NCI-H748 (cell line): ENCODE results near the gene APCDD1.
"Not testable (repeated sequence)": the region's sequence is repeated elsewhere in the genome, so short reads cannot be mapped to it uniquely, and the experiment has no call there.

Experiments used
- DNase-seq: peaks from one replicate; lab custom pipeline; 2025; ENCODE audit not compliant: unreplicated experiment; lab: John Stamatoyannopoulos, UW

APCDD1 gene

GRCh38 chr18:10487154-10487553, 32.7 kb downstream of the APCDD1 start:
- no peak for DNase-seq

GRCh38 chr18:10488017-10488416, 33.6 kb downstream of the APCDD1 start:
- DNase-seq: no peak

DNA sequence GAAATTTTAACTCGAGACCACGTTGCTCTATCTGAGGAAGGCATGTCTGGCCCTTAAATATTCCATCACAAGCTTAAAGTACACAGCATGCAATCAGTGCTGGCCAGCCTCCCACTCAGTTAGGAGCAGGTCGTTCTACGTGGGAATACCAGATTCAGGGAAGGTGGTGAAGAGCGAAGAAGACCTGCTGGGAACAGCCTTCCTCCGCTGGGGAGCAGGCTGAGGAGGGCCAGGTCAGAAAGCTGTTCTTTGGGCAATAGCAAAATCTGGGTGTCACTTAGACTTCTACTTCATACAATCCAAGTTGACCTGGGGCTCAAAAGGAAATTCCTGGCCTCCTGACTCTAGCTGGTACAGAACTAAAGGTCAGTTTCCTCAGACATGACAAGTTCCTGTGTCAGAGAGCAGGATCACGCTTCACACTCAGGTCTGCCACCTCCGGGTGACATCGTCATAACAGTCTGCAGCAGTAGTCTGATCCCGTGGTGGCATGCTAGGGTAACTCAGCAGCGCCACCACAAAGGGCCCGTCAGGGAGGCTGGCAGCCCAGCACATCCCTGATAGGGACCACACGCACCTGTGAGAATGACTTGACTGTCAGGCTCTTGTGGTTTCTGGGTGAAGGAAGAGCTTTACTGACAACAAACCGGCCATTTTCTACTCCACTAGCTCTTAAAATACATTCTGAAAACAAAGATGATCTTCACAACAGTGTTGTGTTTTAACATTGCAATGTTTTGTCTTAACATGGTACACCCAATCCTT, 36.1 kb downstream of the APCDD1 start:
- DNase-seq: peak; percentile 50

DNA sequence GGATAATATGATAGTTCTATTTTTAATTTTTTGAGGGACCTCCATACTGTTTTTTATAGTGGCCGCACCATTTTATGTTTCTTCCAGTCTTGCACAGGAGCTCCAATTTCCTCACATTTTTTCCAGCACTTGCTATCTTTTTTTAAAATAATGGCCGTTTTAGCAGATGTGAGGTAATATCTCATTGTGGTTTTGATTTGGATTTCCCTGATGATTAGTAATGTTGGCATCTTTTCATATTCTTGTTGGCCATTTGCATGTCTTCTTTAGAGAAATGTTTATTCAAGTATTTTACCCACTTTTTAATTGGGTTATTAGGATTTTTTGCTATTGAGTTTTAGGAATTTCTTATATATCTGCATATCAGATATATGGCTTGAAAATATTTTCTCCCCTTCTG, 41.5 kb downstream of the APCDD1 start:
- DNase-seq: no peak

GRCh38 chr18:10497206-10497749, 42.8 kb downstream of the APCDD1 start:
- no peak for DNase-seq

DNA sequence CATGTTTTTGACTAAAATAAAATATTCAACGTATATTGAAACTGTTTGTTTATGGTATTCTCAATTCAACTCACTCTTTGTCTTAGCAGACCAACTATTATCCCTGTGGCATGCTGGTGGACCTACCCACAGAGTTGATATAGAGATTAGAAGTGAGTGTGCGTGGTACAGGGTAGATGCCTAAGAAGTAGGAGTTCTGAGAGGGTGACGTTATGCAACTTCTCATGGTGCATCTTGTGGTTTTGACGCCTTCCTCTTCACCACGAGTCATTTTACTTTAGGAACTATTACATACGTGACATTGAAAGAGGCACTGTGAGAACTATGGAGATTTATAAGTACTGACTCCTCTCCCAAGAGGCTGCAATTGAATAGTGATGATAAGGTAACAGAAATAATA, 44.8 kb downstream of the APCDD1 start:
- no peak for DNase-seq

GRCh38 chr18:10500038-10500437, 45.6 kb downstream of the APCDD1 start:
- DNase-seq: no peak

- DNase-seq: no peak
Measured at GRCh38 chr18:10504723-10505122, 50.3 kb downstream of the APCDD1 start.

- not testable (repeated sequence) for DNase-seq
Measured at GRCh38 chr18:10505892-10506291, 51.5 kb downstream of the APCDD1 start.

DNA sequence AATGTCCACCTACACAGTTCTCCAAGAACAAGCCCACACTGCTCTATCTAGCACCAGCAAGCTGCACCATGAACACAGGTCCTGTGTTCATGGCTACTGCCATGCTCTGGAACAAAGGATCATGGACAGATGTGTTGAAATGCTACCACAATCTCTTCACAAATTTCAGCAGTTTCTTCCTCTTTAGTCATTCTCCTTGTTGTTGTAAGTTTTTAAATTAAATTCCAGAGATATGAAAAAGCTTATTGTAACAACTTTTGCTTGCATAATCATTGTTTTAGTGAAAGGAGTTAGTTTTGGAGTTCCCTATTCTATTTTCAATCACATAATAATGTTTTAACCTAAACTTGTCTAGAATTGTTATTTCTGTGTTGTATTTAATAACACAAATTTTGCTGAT, 54.2 kb downstream of the APCDD1 start:
- DNase-seq: no peak

DNA sequence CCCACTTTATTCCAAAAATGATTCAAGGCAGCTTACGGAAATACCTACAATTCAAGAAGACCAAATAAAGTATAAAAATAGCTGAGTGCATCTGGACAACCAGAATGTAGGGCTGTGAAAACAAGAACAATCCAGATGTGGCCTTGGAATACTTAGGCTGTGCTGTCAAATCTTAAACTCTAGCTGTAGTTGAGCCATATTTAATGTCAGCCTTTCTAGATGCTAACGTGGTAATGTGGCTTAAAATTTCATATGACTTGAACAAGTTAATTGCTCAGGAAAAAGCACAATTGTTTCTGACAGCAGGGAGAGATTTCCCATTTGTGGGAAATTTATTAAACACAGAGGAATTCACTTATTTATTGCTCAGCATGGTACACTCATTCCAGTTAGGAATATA, 56.8 kb downstream of the APCDD1 start:
- no peak for DNase-seq

- DNase-seq: no peak
Measured at GRCh38 chr18:10514082-10514481, 59.6 kb downstream of the APCDD1 start.

DNA sequence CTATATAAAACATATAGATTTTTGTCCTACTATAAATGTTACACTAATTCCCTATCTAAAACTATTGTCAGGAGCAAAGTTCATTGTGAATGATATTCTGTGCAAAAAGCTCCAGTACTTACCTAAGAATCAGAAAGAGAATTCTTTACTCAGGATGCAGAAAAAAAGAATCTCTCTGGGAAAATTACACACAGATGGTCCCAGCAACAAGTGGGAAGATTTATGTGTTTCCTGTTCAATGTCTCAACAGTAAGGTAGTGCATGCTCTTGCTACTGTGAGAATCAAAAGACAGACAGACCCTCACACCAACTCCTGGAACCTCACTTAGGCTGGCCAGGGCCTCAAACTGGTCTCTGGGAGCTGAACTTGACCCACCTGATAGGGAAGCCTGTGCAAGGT, 60.2 kb downstream of the APCDD1 start:
- DNase-seq: no peak

DNA sequence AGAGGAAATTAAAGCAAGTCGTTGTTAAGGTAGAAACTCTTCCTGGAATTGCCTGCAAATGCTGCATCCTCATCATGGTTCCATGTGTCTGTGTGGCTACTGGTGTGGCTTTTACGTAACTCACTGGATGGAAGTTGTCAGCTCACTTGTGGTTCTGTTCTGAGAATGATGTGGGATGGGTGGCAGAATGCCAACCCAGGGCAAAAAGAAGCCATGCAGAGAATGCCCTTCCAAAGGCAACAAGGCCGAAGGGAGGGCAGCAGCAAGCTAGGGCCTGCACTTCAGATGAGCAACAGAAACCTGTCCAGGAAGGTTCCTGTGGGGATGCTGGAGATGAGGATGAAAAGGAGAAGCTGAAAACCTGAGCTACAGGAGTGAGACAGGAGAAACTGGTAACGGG, 61.0 kb downstream of the APCDD1 start:
- DNase-seq: no peak

DNA sequence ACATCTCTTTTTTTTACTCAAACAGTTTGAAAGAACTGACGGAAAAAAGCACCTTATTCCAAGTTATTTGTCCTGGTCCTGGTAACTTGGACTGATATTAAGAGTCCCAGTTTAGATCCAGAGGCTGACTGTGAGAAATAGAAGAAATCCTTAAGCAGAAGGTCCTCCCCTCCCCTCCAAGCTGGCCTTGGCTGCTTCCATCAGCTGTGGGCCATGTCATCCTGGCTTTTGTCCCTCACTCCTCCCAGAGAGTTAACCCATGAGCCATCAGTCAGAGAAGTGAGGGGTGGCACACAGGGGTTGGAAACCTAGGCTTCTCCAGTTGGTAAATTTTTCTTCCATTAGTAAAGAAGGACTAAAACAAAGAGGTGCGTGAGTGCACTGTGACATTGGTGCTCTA, 61.6 kb downstream of the APCDD1 start:
- no peak for DNase-seq

- DNase-seq: peak; percentile 82
Measured at GRCh38 chr18:10518595-10519255, 64.3 kb downstream of the APCDD1 start.

DNA sequence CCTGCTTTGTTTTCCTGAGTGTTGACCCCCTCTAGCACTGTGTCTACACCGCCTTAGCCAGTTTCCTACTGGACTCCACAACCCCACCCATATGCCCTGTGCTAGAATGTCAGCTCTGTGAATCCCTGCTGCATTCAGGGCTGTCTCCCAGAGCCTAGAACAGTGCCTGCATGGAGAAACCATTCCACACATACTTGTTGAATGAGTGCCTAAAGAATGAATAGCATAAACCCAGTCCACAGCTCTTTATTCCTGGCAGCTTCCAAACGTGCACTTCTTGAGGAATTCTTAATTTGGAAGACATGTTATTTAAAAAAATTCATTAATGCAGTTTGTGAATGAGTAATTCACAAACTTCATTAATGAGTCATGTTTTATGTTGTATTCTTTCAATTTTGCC, 64.9 kb downstream of the APCDD1 start:
- no peak for DNase-seq

GRCh38 chr18:10519999-10520935, 65.8 kb downstream of the APCDD1 start:
- peak; percentile 91 for DNase-seq

DNA sequence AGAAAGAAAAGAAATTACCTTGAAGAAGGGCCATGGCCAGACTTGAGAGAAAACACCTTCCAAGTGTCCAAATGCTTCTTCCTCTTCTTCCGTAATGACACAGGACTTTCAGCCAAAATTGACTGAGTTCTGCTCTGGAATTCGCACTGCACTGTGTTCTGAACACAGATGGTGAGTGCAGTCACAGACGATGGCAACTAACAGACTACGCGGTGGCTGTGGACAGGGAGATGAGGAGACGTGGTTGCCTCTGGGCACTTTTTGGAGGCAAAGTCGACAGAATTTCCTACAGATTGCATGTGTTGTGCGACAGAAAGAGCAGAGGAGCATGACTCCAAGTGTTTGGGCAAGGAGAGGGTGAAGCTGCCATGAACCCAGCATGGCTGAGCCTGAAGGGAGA, 67.1 kb downstream of the APCDD1 start:
- DNase-seq: no peak

- no peak for DNase-seq
Measured at GRCh38 chr18:10522574-10522973, 68.1 kb downstream of the APCDD1 start.

GRCh38 chr18:10523544-10523943, 69.1 kb downstream of the APCDD1 start:
- no peak for DNase-seq
